ENCODE measurements around the gene DNAJC30.

DNAJC30 gene

DNA sequence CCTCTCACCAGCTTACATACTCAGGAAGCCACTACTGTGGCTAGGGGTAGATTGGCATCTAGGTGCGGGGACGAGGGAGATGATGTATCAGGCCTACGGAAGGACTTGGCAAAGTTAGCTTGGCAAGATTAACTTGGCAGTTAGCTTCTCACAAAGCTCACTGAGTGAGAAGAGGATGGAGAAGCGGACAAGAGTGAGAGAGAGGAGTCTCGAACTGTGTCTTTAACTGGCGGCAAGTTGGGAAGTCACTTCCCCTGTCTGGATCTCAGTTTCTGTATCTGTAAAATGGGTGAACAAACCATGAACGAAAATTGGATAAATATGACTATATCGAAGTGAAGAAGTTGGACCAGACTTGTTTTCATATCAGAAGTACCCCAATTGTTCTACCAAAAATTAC, 49.4 kb downstream of the DNAJC30 start:
- TF ChIP-seq, protein P1, sequence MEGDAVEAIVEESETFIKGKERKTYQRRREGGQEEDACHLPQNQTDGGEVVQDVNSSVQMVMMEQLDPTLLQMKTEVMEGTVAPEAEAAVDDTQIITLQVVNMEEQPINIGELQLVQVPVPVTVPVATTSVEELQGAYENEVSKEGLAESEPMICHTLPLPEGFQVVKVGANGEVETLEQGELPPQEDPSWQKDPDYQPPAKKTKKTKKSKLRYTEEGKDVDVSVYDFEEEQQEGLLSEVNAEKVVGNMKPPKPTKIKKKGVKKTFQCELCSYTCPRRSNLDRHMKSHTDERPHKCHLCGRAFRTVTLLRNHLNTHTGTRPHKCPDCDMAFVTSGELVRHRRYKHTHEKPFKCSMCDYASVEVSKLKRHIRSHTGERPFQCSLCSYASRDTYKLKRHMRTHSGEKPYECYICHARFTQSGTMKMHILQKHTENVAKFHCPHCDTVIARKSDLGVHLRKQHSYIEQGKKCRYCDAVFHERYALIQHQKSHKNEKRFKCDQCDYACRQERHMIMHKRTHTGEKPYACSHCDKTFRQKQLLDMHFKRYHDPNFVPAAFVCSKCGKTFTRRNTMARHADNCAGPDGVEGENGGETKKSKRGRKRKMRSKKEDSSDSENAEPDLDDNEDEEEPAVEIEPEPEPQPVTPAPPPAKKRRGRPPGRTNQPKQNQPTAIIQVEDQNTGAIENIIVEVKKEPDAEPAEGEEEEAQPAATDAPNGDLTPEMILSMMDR (IDR thresholded peaks at IDR 0.05; ENCODE audit: low read depth, low read length): no peak
- TF ChIP-seq EZH2phosphoT487 (IDR thresholded peaks at IDR 0.05; ENCODE audit: low read depth): no peak
- Histone ChIP-seq H3K36me3 (replicated peaks; ENCODE audit: low read depth, low read length) (no peaks in the 10 kb centered on the region), H3K27ac (ENCODE audit: low read length) (no peak overlapping the region), H3K4me2 (ENCODE audit: low read length) (no peak overlapping the region), H3K9ac (ENCODE audit: low read length) (no peak overlapping the region), H3K27me3 (ENCODE audit: low read depth, low read length) (peaks cover 12% of the 10 kb centered on the region), H3K4me1 (ENCODE audit: low read length) (peaks cover 15% of the 10 kb centered on the region), H2AFZ (ENCODE audit: low read depth, low read length) (no peak overlapping the region), H3K79me2 (ENCODE audit: low read length) (no peaks in the 10 kb centered on the region), H4K20me1 (ENCODE audit: insufficient read depth, low read length) (no peaks in the 10 kb centered on the region), H3K4me3 (ENCODE audit: low read length) (no peak overlapping the region), H3K9me3 (ENCODE audit: insufficient read depth, low read length) (no peaks in the 10 kb centered on the region)

DNA sequence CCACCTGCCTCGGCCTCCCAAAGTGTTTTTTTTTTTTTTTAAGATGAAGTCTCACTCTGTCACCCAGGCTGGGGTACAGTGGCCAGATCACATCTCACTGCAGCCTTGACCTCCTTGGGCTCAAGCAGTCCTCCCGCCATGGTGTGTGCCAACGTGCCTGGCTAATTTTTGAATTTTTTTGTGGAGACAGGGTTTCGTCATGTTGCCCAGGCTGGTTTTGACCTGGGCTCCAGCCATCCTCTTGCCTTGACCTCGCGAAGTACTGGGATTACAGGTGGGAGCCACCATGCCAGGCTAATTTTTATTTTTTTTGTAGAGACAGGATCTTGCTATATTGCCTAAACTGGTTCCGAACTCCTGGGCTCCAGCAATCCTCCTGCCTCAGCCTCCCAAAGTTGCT, 49.9 kb downstream of the DNAJC30 start:
- Histone ChIP-seq H2AFZ (ENCODE audit: low read depth, low read length) (no peak overlapping the region), H3K4me2 (ENCODE audit: low read length) (no peak overlapping the region), H3K4me3 (ENCODE audit: low read length) (no peak overlapping the region), H3K9me3 (ENCODE audit: insufficient read depth, low read length) (no peaks in the 10 kb centered on the region), H3K79me2 (ENCODE audit: low read length) (no peaks in the 10 kb centered on the region), H3K36me3 (replicated peaks; ENCODE audit: low read depth, low read length) (no peaks in the 10 kb centered on the region), H3K27ac (ENCODE audit: low read length) (no peak overlapping the region), H3K4me1 (ENCODE audit: low read length) (peaks cover 15% of the 10 kb centered on the region), H3K27me3 (ENCODE audit: low read depth, low read length) (peaks cover 17% of the 10 kb centered on the region), H3K9ac (ENCODE audit: low read length) (no peak overlapping the region), H4K20me1 (ENCODE audit: insufficient read depth, low read length) (no peaks in the 10 kb centered on the region)
- TF ChIP-seq, protein P1 (IDR thresholded peaks at IDR 0.05; ENCODE audit: low read depth, low read length): no peak
- no peak for TF ChIP-seq EZH2phosphoT487 (IDR thresholded peaks at IDR 0.05; ENCODE audit: low read depth)

DNA sequence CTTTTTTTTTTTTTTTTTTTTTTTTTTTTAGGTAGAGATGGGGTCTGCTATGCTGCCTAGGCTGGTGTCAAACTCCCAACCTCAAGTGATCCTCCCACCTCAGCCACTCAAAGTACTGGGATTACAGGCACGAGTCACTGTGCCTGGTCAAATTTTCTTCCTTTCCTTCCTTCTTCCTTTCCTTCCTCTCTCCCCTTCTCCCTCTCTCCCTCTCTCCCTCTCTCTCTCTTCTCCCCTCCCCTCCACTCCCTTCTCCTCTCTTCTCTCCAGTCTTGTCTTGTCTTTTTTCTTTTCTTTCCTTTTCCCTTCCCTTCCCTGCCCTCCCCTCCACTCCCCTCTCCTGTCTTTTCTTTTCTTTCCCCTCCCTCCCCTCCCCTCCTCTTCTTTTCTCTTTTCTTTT, 51.7 kb downstream of the DNAJC30 start:
- no peak overlapping the region for H3K4me3 ChIP-seq (ENCODE audit: low read length)
- H3K27ac ChIP-seq (ENCODE audit: low read length): no peak overlapping the region
- H2AFZ ChIP-seq (ENCODE audit: low read depth, low read length): no peak overlapping the region
- H3K36me3 ChIP-seq (replicated peaks; ENCODE audit: low read depth, low read length): no peaks in the 10 kb centered on the region
- H3K4me2 ChIP-seq (ENCODE audit: low read length): no peak overlapping the region
- no peaks in the 10 kb centered on the region for H4K20me1 ChIP-seq (ENCODE audit: insufficient read depth, low read length)
- no peaks in the 10 kb centered on the region for H3K79me2 ChIP-seq (ENCODE audit: low read length)
- H3K27me3 ChIP-seq (ENCODE audit: low read depth, low read length): peaks cover 31% of the 10 kb centered on the region
- H3K9ac ChIP-seq (ENCODE audit: low read length): no peak overlapping the region
- H3K9me3 ChIP-seq (ENCODE audit: insufficient read depth, low read length): no peaks in the 10 kb centered on the region
- TF ChIP-seq, protein P1 (IDR thresholded peaks at IDR 0.05; ENCODE audit: low read depth, low read length): no peak
- TF ChIP-seq EZH2phosphoT487 (IDR thresholded peaks at IDR 0.05; ENCODE audit: low read depth): no peak
- H3K4me1 ChIP-seq (ENCODE audit: low read length): peaks cover 10% of the 10 kb centered on the region

Data from OCI-LY3 (cell line).